Keratinocyte (primary cell): ENCODE data around the gene CYB561.

Experiments used
- EZH2 ChIP-seq: IDR thresholded peaks from one replicate; pipeline ENCODE4 v1.6.1; 2012; ENCODE audit warnings: inconsistent platforms, mild to moderate bottlenecking, low read length, moderate library complexity
- TF ChIP-seq, protein P1 (sequence below), 3 experiments: IDR thresholded peaks in 1 of 3; conservative IDR thresholded peaks in 1 of 3; optimal IDR thresholded peaks in 1 of 3; 2 replicates in 2 of 3; 3 replicates in 1 of 3; pipeline versions ENCODE3 to v1.5.1; 2011; ENCODE audit warnings: low read length in 3 of 3, mild to moderate bottlenecking in 3 of 3, moderate library complexity in 2 of 3, control low read depth in 1 of 3, inconsistent platforms in 1 of 3; ENCODE audit not compliant: insufficient read depth in 2 of 3; ENCODE audit errors: extremely low read depth in 1 of 3

DNA sequence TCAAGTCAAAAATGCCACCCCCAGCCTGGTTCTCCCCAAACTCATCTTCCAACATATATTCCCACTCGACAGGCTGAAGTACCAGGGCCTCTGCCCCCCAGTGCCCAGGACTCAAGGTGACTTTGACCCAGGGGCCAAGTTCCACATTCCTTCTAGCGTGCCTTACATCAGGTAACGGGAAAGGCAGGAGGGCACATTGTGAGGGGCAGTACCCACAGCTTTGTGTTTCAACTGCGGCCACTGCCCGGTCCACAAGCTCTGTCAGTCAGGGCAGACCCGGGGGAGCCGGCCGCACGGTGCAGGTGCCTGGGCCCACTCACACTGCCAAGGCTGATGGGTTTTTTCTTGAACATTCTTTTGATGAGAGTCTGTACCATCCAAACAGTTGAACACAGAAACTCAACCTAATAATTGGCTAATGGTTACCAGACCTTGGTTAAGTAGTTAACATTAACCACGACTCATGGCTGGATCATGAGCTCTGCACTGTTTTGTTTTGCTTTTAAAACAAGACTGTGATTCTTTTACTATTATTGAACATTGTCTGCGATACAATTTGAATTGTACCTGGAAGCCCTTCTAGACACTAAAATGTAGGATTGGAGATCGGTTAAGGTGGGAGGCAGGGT, 48.3 kb upstream of the CYB561 start:
- TF ChIP-seq, protein P1, sequence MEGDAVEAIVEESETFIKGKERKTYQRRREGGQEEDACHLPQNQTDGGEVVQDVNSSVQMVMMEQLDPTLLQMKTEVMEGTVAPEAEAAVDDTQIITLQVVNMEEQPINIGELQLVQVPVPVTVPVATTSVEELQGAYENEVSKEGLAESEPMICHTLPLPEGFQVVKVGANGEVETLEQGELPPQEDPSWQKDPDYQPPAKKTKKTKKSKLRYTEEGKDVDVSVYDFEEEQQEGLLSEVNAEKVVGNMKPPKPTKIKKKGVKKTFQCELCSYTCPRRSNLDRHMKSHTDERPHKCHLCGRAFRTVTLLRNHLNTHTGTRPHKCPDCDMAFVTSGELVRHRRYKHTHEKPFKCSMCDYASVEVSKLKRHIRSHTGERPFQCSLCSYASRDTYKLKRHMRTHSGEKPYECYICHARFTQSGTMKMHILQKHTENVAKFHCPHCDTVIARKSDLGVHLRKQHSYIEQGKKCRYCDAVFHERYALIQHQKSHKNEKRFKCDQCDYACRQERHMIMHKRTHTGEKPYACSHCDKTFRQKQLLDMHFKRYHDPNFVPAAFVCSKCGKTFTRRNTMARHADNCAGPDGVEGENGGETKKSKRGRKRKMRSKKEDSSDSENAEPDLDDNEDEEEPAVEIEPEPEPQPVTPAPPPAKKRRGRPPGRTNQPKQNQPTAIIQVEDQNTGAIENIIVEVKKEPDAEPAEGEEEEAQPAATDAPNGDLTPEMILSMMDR (optimal IDR thresholded peaks at IDR 0.05 in 1 of 3, IDR thresholded peaks at IDR 0.05 in 1 of 3, conservative IDR thresholded peaks at IDR 0.05 in 1 of 3; ENCODE audit: extremely low read depth in 1 of 3, insufficient read depth in 2 of 3, low read length in 3 of 3), result no peak
- TF ChIP-seq EZH2, result no peak
